Fibroblast of skin of left quadriceps (primary cell): Measurements from ENCODE around the gene TMEM213.

Source experiments
- DNase-seq, 2 experiments: peaks; one replicate each; pipeline ENCODE4 v3.0.0-alpha.2; 2013; ENCODE audit warnings: low read depth in 2 of 2

Gene TMEM213

GRCh38 chr7:138797715-138798320 is at the start of gene TMEM213, which contains the start of gene ATP6V0A4:
Gene TMEM213 (plus strand): TSS chr7:138797994. CDS start chr7:138798105, 111 bp downstream.
Gene ATP6V0A4 (minus strand): TSS chr7:138798196. CDS start chr7:138771247, 26,949 bp downstream.
- no peak for DNase-seq

- DNase-seq, result no peak
These were observed 49.1 kb upstream of the TMEM213 start for GRCh38 chr7:138748666-138749065.

GRCh38 chr7:138749960-138750359 is 47.8 kb upstream of the TMEM213 start:
- DNase-seq, result no peak

- DNase-seq, result no peak
These were observed 47.3 kb upstream of the TMEM213 start for GRCh38 chr7:138750473-138750872.

GRCh38 chr7:138750901-138751464 is 46.8 kb upstream of the TMEM213 start:
- no peak for DNase-seq

GRCh38 chr7:138752518-138753149 is 45.2 kb upstream of the TMEM213 start:
- DNase-seq, result no peak

GRCh38 chr7:138753150-138753518 is 44.7 kb upstream of the TMEM213 start:
- DNase-seq, result no peak

GRCh38 chr7:138753610-138754009 is 44.2 kb upstream of the TMEM213 start:
- no peak for DNase-seq

GRCh38 chr7:138755331-138755747 is 42.5 kb upstream of the TMEM213 start:
- no peak for DNase-seq

GRCh38 chr7:138755842-138756590 is 41.8 kb upstream of the TMEM213 start:
- DNase-seq, result no peak

- DNase-seq, result no peak
These were observed 41.1 kb upstream of the TMEM213 start for GRCh38 chr7:138756591-138757242.

- DNase-seq, result no peak
These were observed 29.6 kb upstream of the TMEM213 start for GRCh38 chr7:138768241-138768640.

GRCh38 chr7:138770904-138771303 is 26.9 kb upstream of the TMEM213 start:
- no peak for DNase-seq

GRCh38 chr7:138773176-138773575 is 24.6 kb upstream of the TMEM213 start:
- DNase-seq, result no peak

- no peak for DNase-seq
These were observed 24.0 kb upstream of the TMEM213 start for GRCh38 chr7:138773817-138774216.

GRCh38 chr7:138776166-138776833 is 21.5 kb upstream of the TMEM213 start:
- no peak for DNase-seq

GRCh38 chr7:138781004-138781403 is 16.8 kb upstream of the TMEM213 start:
- DNase-seq, result no peak

- no peak for DNase-seq
These were observed 13.1 kb upstream of the TMEM213 start for GRCh38 chr7:138784692-138785091.

GRCh38 chr7:138785587-138786437 is 12.0 kb upstream of the TMEM213 start:
- no peak for DNase-seq

GRCh38 chr7:138796038-138796615 is 1.7 kb upstream of the TMEM213 start:
- no peak for DNase-seq
